Stimulated activated naive B cell treated with anti-CD40 and anti-IgM and Interleukin-4, amounts not matched to agents 10 μg/mL and 1 μg/mL and 100 μg/mL, for 72 hours (primary cell): ENCODE results near the gene SETD1B.

ENCODE experiments used
- ATAC-seq, 2 donors: fragments of 150-1000 bp; cut with Tn5 transposase; replicated peaks; 2 replicates each; pipeline ENCODE4 v1.10.0; 2021; ENCODE audit warnings: moderate library complexity in 1 of 2
- DNase-seq: peaks from one replicate; pipeline ENCODE4 v3.0.0; 2021
- H3K27ac Mint-ChIP-seq: one replicate; pipeline ENCODE4 v1.8.0; 2022; ENCODE audit warnings: mild to moderate bottlenecking, mixed read lengths
- H3K27me3 Mint-ChIP-seq, 2 donors: one replicate each; pipeline ENCODE4 v1.8.0; 2022; ENCODE audit warnings: mixed read lengths in 2 of 2
- H3K36me3 Mint-ChIP-seq, 2 donors: one replicate each; pipeline ENCODE4 v1.8.0; 2022; ENCODE audit warnings: mixed read lengths in 2 of 2, mild to moderate bottlenecking in 1 of 2
- H3K4me1 Mint-ChIP-seq, 2 donors: one replicate each; pipeline ENCODE4 v1.8.0; 2022; ENCODE audit warnings: mixed read lengths in 2 of 2, mild to moderate bottlenecking in 1 of 2
- H3K4me3 Mint-ChIP-seq, 2 donors: one replicate each; pipeline ENCODE4 v1.8.0; 2022; ENCODE audit warnings: mild to moderate bottlenecking in 2 of 2, mixed read lengths in 2 of 2, moderate library complexity in 1 of 2
- H3K9me3 Mint-ChIP-seq, 2 donors: one replicate each; pipeline ENCODE4 v1.8.0; 2022; ENCODE audit warnings: mixed read lengths in 2 of 2, mild to moderate bottlenecking in 1 of 2

Gene SETD1B

GRCh38 chr12:121773011-121773777, 30.6 kb upstream of the SETD1B start:
- ATAC-seq (peak; percentile 76 to 81), DNase-seq (peak; percentile 67)
- H3K27ac Mint-ChIP-seq: no peak overlapping the region
- no peaks in the 10 kb centered on the region for H3K27me3 Mint-ChIP-seq
- H3K4me1 Mint-ChIP-seq: peaks cover 12 to 30% of the 10 kb centered on the region in 2 donors
- H3K4me3 Mint-ChIP-seq: no peak overlapping the region
- no peaks in the 10 kb centered on the region for H3K9me3 Mint-ChIP-seq
- H3K36me3 Mint-ChIP-seq: peaks cover 5 to 15% of the 10 kb centered on the region in 2 donors

- no peaks in the 10 kb centered on the region for H3K27me3 Mint-ChIP-seq
- peaks cover 20 to 45% of the 10 kb centered on the region in 2 donors for H3K4me1 Mint-ChIP-seq
- H3K9me3 Mint-ChIP-seq: no peaks in the 10 kb centered on the region
- H3K36me3 Mint-ChIP-seq: peaks cover 21 to 29% of the 10 kb centered on the region in 2 donors
- DNase-seq (no peak), ATAC-seq (no peak)
- H3K27ac Mint-ChIP-seq: peak overlapping the region; percentile 77
- peak overlapping the region in 1 of 2 donors; percentile 32 for H3K4me3 Mint-ChIP-seq
Observed at GRCh38 chr12:121774968-121775474, 28.8 kb upstream of the SETD1B start.

- H3K9me3 Mint-ChIP-seq: no peaks in the 10 kb centered on the region
- H3K27me3 Mint-ChIP-seq: no peaks in the 10 kb centered on the region
- no peak for DNase-seq
- H3K27ac Mint-ChIP-seq: peak overlapping the region; percentile 77
- H3K4me3 Mint-ChIP-seq: no peak overlapping the region
- peaks cover 23 to 50% of the 10 kb centered on the region in 2 donors for H3K4me1 Mint-ChIP-seq
- peaks cover 25 to 34% of the 10 kb centered on the region in 2 donors for H3K36me3 Mint-ChIP-seq
- no peak for ATAC-seq
Observed at GRCh38 chr12:121775501-121775900, 28.3 kb upstream of the SETD1B start.

GRCh38 chr12:121776190-121777098, 27.4 kb upstream of the SETD1B start:
- Mint-ChIP-seq H3K36me3 (peaks cover 30 to 43% of the 10 kb centered on the region in 2 donors), H3K27me3 (no peaks in the 10 kb centered on the region), H3K4me3 (peak overlapping the region in 1 of 2 donors; percentile 67), H3K27ac (peak overlapping the region; percentile 90), H3K4me1 (peaks cover 31 to 59% of the 10 kb centered on the region in 2 donors), H3K9me3 (no peaks in the 10 kb centered on the region)
- ATAC-seq: peak; percentile 74 to 75
- DNase-seq: peak; percentile 72

- peak overlapping the region; percentile 92 for H3K27ac Mint-ChIP-seq
- peaks cover 32 to 50% of the 10 kb centered on the region in 2 donors for H3K36me3 Mint-ChIP-seq
- H3K9me3 Mint-ChIP-seq: peaks cover 0 to under 1% of the 10 kb centered on the region in 2 donors
- no peaks in the 10 kb centered on the region for H3K27me3 Mint-ChIP-seq
- H3K4me1 Mint-ChIP-seq: peaks cover 41 to 75% of the 10 kb centered on the region in 2 donors
- H3K4me3 Mint-ChIP-seq: peak overlapping the region; percentile 48 to 71
- ATAC-seq: no peak
- DNase-seq: no peak
Observed at GRCh38 chr12:121778567-121779421, 25.0 kb upstream of the SETD1B start.

GRCh38 chr12:121779422-121779895, 24.4 kb upstream of the SETD1B start:
- Mint-ChIP-seq H3K9me3 (peaks cover 0 to 3% of the 10 kb centered on the region in 2 donors), H3K36me3 (peaks cover 35 to 54% of the 10 kb centered on the region in 2 donors), H3K4me3 (peak overlapping the region; percentile 48 to 71), H3K27me3 (no peaks in the 10 kb centered on the region), H3K4me1 (peaks cover 45 to 81% of the 10 kb centered on the region in 2 donors), H3K27ac (peak overlapping the region; percentile 92)
- no peak for DNase-seq
- ATAC-seq: no peak

GRCh38 chr12:121780429-121780828, 23.4 kb upstream of the SETD1B start:
- Mint-ChIP-seq H3K27ac (peak overlapping the region; percentile 98), H3K36me3 (peaks cover 40 to 55% of the 10 kb centered on the region in 2 donors), H3K9me3 (peaks cover 0 to 3% of the 10 kb centered on the region in 2 donors), H3K4me3 (peak overlapping the region; percentile 29 to 73), H3K4me1 (peaks cover 51 to 88% of the 10 kb centered on the region in 2 donors), H3K27me3 (no peaks in the 10 kb centered on the region)
- DNase-seq: no peak
- no peak for ATAC-seq

GRCh38 chr12:121781484-121781997, 22.3 kb upstream of the SETD1B start:
- Mint-ChIP-seq H3K4me1 (peaks cover 50 to 88% of the 10 kb centered on the region in 2 donors), H3K27me3 (no peaks in the 10 kb centered on the region), H3K36me3 (peaks cover 38 to 60% of the 10 kb centered on the region in 2 donors), H3K9me3 (peaks cover 0 to 3% of the 10 kb centered on the region in 2 donors), H3K27ac (peak overlapping the region; percentile 98), H3K4me3 (peak overlapping the region; percentile 72 to 73)
- peak; percentile 48 to 53 for ATAC-seq
- peak; percentile 55 for DNase-seq

- H3K4me3 Mint-ChIP-seq: peak overlapping the region; percentile 72 to 73
- no peaks in the 10 kb centered on the region for H3K27me3 Mint-ChIP-seq
- DNase-seq (peak; percentile 87), ATAC-seq (peak; percentile 84 to 87)
- H3K4me1 Mint-ChIP-seq: peaks cover 55 to 91% of the 10 kb centered on the region in 2 donors
- H3K27ac Mint-ChIP-seq: peak overlapping the region; percentile 98
- peaks cover 42 to 64% of the 10 kb centered on the region in 2 donors for H3K36me3 Mint-ChIP-seq
- peaks cover 0 to 3% of the 10 kb centered on the region in 2 donors for H3K9me3 Mint-ChIP-seq
Observed at GRCh38 chr12:121781998-121782979, 21.5 kb upstream of the SETD1B start.

GRCh38 chr12:121783766-121784165, 20.0 kb upstream of the SETD1B start:
- ATAC-seq: no peak
- Mint-ChIP-seq H3K4me1 (peaks cover 59 to 97% of the 10 kb centered on the region in 2 donors), H3K27ac (peak overlapping the region; percentile 98), H3K9me3 (peaks cover 0 to 3% of the 10 kb centered on the region in 2 donors), H3K36me3 (peaks cover 45 to 68% of the 10 kb centered on the region in 2 donors), H3K4me3 (peak overlapping the region; percentile 18 to 78), H3K27me3 (no peaks in the 10 kb centered on the region)
- no peak for DNase-seq

GRCh38 chr12:121784460-121784859, 19.3 kb upstream of the SETD1B start:
- ATAC-seq: no peak
- Mint-ChIP-seq H3K27me3 (no peaks in the 10 kb centered on the region), H3K27ac (peak overlapping the region; percentile 68), H3K36me3 (peaks cover 38 to 66% of the 10 kb centered on the region in 2 donors), H3K4me1 (peaks cover 61 to 97% of the 10 kb centered on the region in 2 donors), H3K4me3 (peak overlapping the region; percentile 53 to 68), H3K9me3 (peaks cover 0 to 3% of the 10 kb centered on the region in 2 donors)
- no peak for DNase-seq

GRCh38 chr12:121786440-121786825, 17.4 kb upstream of the SETD1B start:
- Mint-ChIP-seq H3K27me3 (no peaks in the 10 kb centered on the region), H3K4me1 (peaks cover 65 to 100% of the 10 kb centered on the region in 2 donors), H3K9me3 (peaks cover 0 to 3% of the 10 kb centered on the region in 2 donors), H3K36me3 (peaks cover 40 to 70% of the 10 kb centered on the region in 2 donors), H3K4me3 (peak overlapping the region; percentile 41 to 58), H3K27ac (peak overlapping the region; percentile 99)
- ATAC-seq (no peak), DNase-seq (no peak)
